ENCODE data around the gene ZFYVE21.
"Not testable (repeated sequence)": the region's sequence is repeated elsewhere in the genome, so short reads cannot be mapped to it uniquely, and the experiment has no call there.

The ZFYVE21 gene

DNA sequence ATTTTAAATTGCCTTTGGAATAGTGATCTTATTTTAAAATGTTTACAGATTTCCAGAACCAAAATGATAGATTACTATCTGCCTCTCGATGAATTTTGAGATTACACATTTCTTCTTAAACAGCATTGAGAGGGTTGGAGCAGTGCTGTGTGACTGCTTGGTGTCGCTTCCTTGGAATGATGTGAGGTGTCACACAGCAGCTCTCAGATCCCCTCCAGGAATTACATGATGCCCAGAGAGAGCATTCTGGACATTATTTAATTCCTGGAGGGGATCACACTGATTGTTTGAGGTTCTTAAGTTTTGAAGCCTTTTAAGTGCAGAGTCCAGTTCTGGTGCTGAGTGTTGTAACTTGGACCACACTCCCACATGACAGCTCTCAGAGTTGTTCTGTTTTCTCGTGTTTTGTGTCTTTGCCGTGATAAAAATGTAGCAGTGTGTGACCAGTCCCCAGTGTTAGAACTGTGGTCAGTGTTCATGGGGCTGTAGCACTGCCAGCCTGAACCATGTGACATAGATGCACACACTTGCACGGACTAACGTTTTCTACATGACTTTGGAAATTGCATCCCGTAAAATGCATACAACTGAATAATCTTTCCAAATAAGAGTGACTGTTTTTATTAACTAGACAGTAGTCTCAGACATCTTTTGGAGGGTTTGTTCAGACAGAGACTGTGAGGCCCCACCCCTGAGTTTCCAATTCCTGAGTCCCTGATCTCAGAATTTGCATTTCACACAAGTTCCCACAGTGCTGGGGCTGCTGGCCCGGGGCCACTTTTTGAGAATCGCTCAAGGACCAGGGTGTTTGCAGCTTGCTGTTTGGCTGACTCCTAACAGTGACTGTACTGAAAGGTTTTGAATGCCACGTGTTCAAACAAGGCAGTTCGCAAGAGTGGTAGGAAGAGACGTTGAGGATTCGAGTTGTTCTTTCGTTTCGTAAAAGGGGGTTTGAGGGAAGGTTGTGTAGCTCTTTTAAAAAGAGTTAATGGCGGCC, 26.4 kb upstream of the ZFYVE21 start:
- Histone ChIP-seq H3K79me2 (peaks cover 22% of the 10 kb centered on the region), H3K9ac (no peak overlapping the region), H3K4me3 (ENCODE audit: low read depth, low read length) (no peak overlapping the region), H3K36me3 (ENCODE audit: control insufficient read depth, insufficient read depth, low read length) (no peaks in the 10 kb centered on the region), H3K9me3 (ENCODE audit: control insufficient read depth, low read length) (no peaks in the 10 kb centered on the region), H3K27me3 (ENCODE audit: control insufficient read depth, insufficient read depth, low read length) (no peaks in the 10 kb centered on the region), H3K4me1 (no peaks in the 10 kb centered on the region), H3K27ac (no peak overlapping the region), H3K4me2 (ENCODE audit: low read length) (no peak overlapping the region), H2AFZ (no peak overlapping the region)
- TF ChIP-seq, protein P1, sequence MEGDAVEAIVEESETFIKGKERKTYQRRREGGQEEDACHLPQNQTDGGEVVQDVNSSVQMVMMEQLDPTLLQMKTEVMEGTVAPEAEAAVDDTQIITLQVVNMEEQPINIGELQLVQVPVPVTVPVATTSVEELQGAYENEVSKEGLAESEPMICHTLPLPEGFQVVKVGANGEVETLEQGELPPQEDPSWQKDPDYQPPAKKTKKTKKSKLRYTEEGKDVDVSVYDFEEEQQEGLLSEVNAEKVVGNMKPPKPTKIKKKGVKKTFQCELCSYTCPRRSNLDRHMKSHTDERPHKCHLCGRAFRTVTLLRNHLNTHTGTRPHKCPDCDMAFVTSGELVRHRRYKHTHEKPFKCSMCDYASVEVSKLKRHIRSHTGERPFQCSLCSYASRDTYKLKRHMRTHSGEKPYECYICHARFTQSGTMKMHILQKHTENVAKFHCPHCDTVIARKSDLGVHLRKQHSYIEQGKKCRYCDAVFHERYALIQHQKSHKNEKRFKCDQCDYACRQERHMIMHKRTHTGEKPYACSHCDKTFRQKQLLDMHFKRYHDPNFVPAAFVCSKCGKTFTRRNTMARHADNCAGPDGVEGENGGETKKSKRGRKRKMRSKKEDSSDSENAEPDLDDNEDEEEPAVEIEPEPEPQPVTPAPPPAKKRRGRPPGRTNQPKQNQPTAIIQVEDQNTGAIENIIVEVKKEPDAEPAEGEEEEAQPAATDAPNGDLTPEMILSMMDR (IDR thresholded peaks at IDR 0.05): no peak

DNA sequence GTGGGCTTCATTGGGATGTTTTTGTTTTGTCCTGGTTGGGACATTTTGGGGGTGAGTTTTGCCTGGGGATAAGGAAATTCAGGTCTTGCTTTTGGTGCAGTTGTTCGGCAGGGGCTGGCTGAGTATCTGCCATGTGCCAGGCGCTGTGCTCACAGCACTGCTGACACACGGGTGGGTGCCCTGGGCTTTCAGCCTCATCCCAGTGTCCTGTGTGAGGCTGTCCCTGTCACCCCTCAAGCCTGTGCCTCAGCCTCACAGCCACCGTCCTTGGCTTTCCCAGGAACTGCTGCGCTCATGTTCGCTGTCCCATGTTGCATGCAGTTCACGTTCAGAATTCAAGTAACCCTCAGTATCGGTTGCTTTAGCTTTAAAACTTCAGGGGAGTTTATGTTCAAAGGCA, 25.3 kb upstream of the ZFYVE21 start:
- TF ChIP-seq, protein P1 (IDR thresholded peaks at IDR 0.05): no peak
- Histone ChIP-seq H3K9ac (no peak overlapping the region), H3K27me3 (ENCODE audit: control insufficient read depth, insufficient read depth, low read length) (no peaks in the 10 kb centered on the region), H3K4me1 (no peaks in the 10 kb centered on the region), H3K79me2 (peaks cover 24% of the 10 kb centered on the region), H2AFZ (no peak overlapping the region), H3K4me2 (ENCODE audit: low read length) (no peak overlapping the region), H3K9me3 (ENCODE audit: control insufficient read depth, low read length) (no peaks in the 10 kb centered on the region), H3K27ac (no peak overlapping the region), H3K4me3 (ENCODE audit: low read depth, low read length) (no peak overlapping the region), H3K36me3 (ENCODE audit: control insufficient read depth, insufficient read depth, low read length) (no peaks in the 10 kb centered on the region)

DNA sequence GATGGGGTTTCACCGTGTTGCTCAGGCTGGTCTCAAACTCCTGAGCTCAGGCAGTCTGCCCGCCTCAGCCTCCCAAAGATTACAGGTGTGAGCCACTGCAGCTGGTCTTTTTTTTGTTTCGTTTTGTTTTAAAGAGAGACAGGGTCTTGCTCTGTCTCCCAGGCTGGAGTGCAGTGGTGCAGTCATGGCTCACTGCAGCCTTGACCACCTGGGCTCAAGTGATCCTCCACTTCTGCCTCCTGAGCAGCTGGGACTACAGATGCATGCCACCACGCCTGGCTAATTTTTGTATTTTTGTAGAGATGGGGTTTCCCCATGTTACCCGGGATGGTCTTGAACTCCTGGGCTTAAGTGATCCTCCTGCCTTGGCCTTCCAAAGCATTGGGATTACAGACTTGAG, 24.0 kb upstream of the ZFYVE21 start:
- not testable (repeated sequence) for H3K4me3 ChIP-seq (ENCODE audit: low read depth, low read length)

DNA sequence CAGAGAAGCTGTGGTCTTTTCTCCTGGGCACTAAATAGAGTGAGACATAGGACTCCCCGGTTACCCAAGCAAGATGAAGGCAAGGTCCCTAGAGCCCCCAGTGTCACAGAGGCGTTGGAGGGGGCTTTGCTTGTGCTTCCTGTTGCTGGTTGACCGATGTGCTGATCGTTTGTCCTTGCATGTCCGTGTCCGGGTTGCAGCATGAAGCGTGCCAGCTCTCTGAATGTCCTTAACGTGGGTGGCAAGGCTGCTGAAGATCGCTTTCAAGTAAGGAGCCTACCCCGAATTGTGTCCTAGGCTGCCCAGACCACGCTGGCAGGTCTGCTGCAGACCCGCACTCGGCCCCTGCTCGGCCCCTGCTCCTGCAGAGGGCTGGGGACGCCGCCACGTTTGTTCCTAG, 23.5 kb upstream of the ZFYVE21 start:
- Histone ChIP-seq H3K4me3 (ENCODE audit: low read depth, low read length) (no peak overlapping the region), H3K27ac (no peak overlapping the region), H3K4me2 (ENCODE audit: low read length) (no peak overlapping the region), H3K27me3 (ENCODE audit: control insufficient read depth, insufficient read depth, low read length) (no peaks in the 10 kb centered on the region), H2AFZ (no peak overlapping the region), H3K9me3 (ENCODE audit: control insufficient read depth, low read length) (no peaks in the 10 kb centered on the region), H3K79me2 (peaks cover 24% of the 10 kb centered on the region), H3K4me1 (no peaks in the 10 kb centered on the region), H3K36me3 (ENCODE audit: control insufficient read depth, insufficient read depth, low read length) (no peaks in the 10 kb centered on the region), H3K9ac (no peak overlapping the region)
- TF ChIP-seq, protein P1 (IDR thresholded peaks at IDR 0.05): no peak

More for the DNA sequence above, 24.0 kb upstream of the ZFYVE21 start:
- not testable (repeated sequence) for H3K4me2 ChIP-seq (ENCODE audit: low read length); H3K9me3 ChIP-seq (ENCODE audit: control insufficient read depth, low read length); H3K27ac ChIP-seq; H3K36me3 ChIP-seq (ENCODE audit: control insufficient read depth, insufficient read depth, low read length); H3K27me3 ChIP-seq (ENCODE audit: control insufficient read depth, insufficient read depth, low read length); H2AFZ ChIP-seq; H3K4me1 ChIP-seq; H3K9ac ChIP-seq
- peaks cover 24% of the 10 kb centered on the region for H3K79me2 ChIP-seq

DNA sequence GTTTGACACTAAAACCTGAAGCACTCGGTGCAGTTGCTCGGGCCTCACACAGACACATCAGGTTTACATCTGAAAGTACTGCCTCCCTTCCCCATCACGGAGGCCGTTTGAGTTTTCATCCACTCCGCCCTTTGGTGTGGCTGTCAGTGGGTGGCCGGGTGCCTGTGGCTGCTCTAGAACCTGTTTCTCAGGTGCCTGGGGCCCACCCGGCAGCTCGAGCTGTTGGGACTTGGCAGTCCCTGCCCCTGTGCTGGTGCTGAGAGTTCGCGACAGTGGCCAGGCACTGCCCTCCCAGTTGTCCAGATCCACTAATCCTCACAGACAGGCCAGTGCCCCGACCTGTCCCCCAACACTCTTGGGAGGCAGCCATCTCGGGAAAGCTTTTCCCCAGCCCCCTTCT, 22.7 kb upstream of the ZFYVE21 start:
- no peak overlapping the region for H3K9ac ChIP-seq
- no peak overlapping the region for H3K4me3 ChIP-seq (ENCODE audit: low read depth, low read length)
- H3K9me3 ChIP-seq (ENCODE audit: control insufficient read depth, low read length): no peaks in the 10 kb centered on the region
- TF ChIP-seq, protein P1 (IDR thresholded peaks at IDR 0.05): no peak
- H3K27me3 ChIP-seq (ENCODE audit: control insufficient read depth, insufficient read depth, low read length): no peaks in the 10 kb centered on the region
- no peaks in the 10 kb centered on the region for H3K4me1 ChIP-seq
- H3K27ac ChIP-seq: no peak overlapping the region
- H3K4me2 ChIP-seq (ENCODE audit: low read length): no peak overlapping the region
- H3K79me2 ChIP-seq: peaks cover 26% of the 10 kb centered on the region
- H3K36me3 ChIP-seq (ENCODE audit: control insufficient read depth, insufficient read depth, low read length): no peaks in the 10 kb centered on the region
- H2AFZ ChIP-seq: no peak overlapping the region

Measured in parathyroid adenoma (tissue), 2 donors.